Thoracic aorta (tissue), 2 donors: Measurements from ENCODE around the gene MTAP. TPM values are rescaled to one million over a fixed set of nuclear protein-coding genes. Genes with fewer than 3 reads are reported as not detected.

ENCODE experiments used
- ATAC-seq: fragments of 150-250 bp; one replicate; pipeline ENCODE4 v1.8.0; 2017; ENCODE audit warnings: low read depth; ENCODE audit not compliant: insufficient number of reproducible peaks, low FRiP score
- DNase-seq: peaks from one replicate; pipeline ENCODE4 v3.0.0-alpha.2; 2020; ENCODE audit warnings: low spot score
- H3K27ac ChIP-seq, 2 donors: fragments of 200-600 bp; sonication (generic); 1 replicate in 1 of 2; 2 replicates in 1 of 2; pipeline ENCODE4 v1.5.1; 2016; ENCODE audit warnings: mild to moderate bottlenecking in 2 of 2, moderate library complexity in 2 of 2
- H3K27me3 ChIP-seq: fragments of 200-600 bp; sonication (generic); replicated peaks from 2 replicates; pipeline ENCODE4 v1.6.0; 2016; ENCODE audit warnings: mild to moderate bottlenecking; ENCODE audit not compliant: insufficient read depth
- H3K36me3 ChIP-seq: fragments of 200-600 bp; sonication (generic); one replicate; pipeline ENCODE4 v1.5.1; 2016
- H3K4me1 ChIP-seq, 2 donors: fragments of 200-600 bp; sonication (generic); 1 replicate in 1 of 2; 2 replicates in 1 of 2; pipeline versions ENCODE4 v1.5.1 to v1.6.0; 2016; ENCODE audit warnings: low read depth in 2 of 2, mild to moderate bottlenecking in 1 of 2; ENCODE audit not compliant: control insufficient read depth in 1 of 2
- H3K4me3 ChIP-seq: fragments of 200-600 bp; sonication (generic); 2 replicates; pipeline ENCODE4 v1.5.1; 2016; ENCODE audit warnings: mild to moderate bottlenecking
- H3K9me3 ChIP-seq: fragments of 200-600 bp; sonication (generic); 2 replicates; pipeline ENCODE4 v1.5.1; 2016
- CTCF ChIP-seq: fragments of 200-600 bp; sonication (generic); IDR thresholded peaks from one replicate; pipeline ENCODE4 v1.5.1; 2019; ENCODE audit warnings: antibody characterized with exemption
- total RNA-seq, 2 donors: library from RNA; depleted of rRNA; stranded (reverse); fragments of >200 nt; gene quantifications; one replicate each; pipeline versions ENCODE4 v1.1.0 to v1.2.3, GENCODE V29; 2016

The MTAP gene
- total RNA-seq, 2 donors from 2014 or later = 16.9 to 26.2 TPM

DNA sequence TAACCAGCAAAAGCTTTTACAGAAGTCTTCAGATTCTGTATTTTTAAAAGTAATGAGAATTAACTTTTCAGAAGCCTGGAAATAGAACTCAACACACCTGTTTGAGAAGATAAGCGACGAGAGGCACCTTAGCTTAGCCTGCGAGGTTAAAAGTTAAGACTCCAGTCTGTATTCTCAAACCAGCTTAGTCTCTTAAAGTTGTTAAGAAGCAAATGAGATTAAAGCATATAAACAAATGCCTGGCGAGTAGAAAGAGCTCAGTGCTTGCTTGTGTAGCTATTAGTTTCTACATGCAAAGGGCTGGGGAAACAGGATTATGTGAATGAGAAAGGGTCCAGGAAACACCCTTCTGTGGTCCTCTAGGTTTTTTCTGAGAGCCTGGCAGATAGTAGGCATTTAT is 51.7 kb downstream of the MTAP start:
- Histone ChIP-seq H3K27ac (no peak overlapping the region), H3K36me3 (peaks cover 21% of the 10 kb centered on the region), H3K27me3 (no peaks in the 10 kb centered on the region), H3K9me3 (no peaks in the 10 kb centered on the region), H3K4me3 (no peak overlapping the region), H3K4me1 (no peaks in the 10 kb centered on the region)
- no peak for TF ChIP-seq CTCF
- no peak for ATAC-seq
- DNase-seq = no peak

- Histone ChIP-seq H3K9me3 (no peaks in the 10 kb centered on the region), H3K27me3 (no peaks in the 10 kb centered on the region), H3K36me3 (peaks cover 24% of the 10 kb centered on the region), H3K27ac (no peak overlapping the region), H3K4me3 (no peak overlapping the region), H3K4me1 (no peaks in the 10 kb centered on the region)
- no peak for ATAC-seq
- TF ChIP-seq CTCF = no peak
- DNase-seq = no peak
Observed at GRCh38 chr9:21854594-21854993, 52.2 kb downstream of the MTAP start.

- no peaks in the 10 kb centered on the region for H3K4me1 ChIP-seq
- H3K27ac ChIP-seq = no peak overlapping the region
- no peaks in the 10 kb centered on the region for H3K9me3 ChIP-seq
- no peak overlapping the region for H3K4me3 ChIP-seq
- H3K36me3 ChIP-seq = peaks cover 34% of the 10 kb centered on the region
- no peaks in the 10 kb centered on the region for H3K27me3 ChIP-seq
- TF ChIP-seq CTCF = no peak
- ATAC-seq = no peak
- DNase-seq = no peak
Observed at GRCh38 chr9:21856301-21857094, 54.1 kb downstream of the MTAP start.

- Histone ChIP-seq H3K9me3 (no peaks in the 10 kb centered on the region), H3K4me3 (no peak overlapping the region), H3K27ac (no peak overlapping the region), H3K36me3 (peaks cover 25% of the 10 kb centered on the region), H3K4me1 (no peaks in the 10 kb centered on the region), H3K27me3 (no peaks in the 10 kb centered on the region)
- ATAC-seq (no peak), DNase-seq (no peak)
- no peak for TF ChIP-seq CTCF
Observed at GRCh38 chr9:21862871-21863270, 60.4 kb downstream of the MTAP start.

DNA sequence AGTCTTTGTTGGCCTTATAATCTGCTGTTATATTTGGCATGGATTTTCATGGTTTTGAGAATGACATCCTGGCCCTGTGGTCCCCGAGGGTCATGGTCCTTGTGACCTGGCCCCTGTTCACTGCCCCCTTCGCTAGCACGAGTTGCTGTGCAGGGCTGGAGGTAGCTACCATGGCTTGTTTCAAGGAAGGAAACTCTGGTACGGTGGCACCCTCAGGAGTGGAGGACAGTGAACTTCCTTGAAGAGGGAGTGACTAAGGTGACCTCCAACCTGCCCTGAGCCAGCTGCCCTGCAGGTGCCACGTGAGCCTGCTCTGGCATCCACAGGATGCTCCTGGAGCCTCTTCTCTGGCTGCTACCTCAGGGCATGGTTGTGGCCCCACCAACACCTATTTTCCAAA is 62.1 kb downstream of the MTAP start:
- no peak for TF ChIP-seq CTCF
- H3K4me1 ChIP-seq = no peaks in the 10 kb centered on the region
- H3K27ac ChIP-seq = no peak overlapping the region
- peaks cover 12% of the 10 kb centered on the region for H3K36me3 ChIP-seq
- H3K9me3 ChIP-seq = no peaks in the 10 kb centered on the region
- H3K27me3 ChIP-seq = no peaks in the 10 kb centered on the region
- no peak overlapping the region for H3K4me3 ChIP-seq
- ATAC-seq (no peak), DNase-seq (no peak)
